PC-3 (cell line): Measurements from ENCODE around the gene CGNL1.

Experiments
- CTCF ChIP-seq: fragments of 300-600 bp; sonication (generic); conservative IDR thresholded peaks from 2 replicates; pipeline ENCODE4 v1.5.1; 2017; ENCODE audit warnings: antibody characterized with exemption, low read depth, mild to moderate bottlenecking, low read length
- EZH2 ChIP-seq: fragments of 300-600 bp; sonication (generic); IDR thresholded peaks from one replicate; pipeline ENCODE4 v1.6.1; 2017; ENCODE audit warnings: antibody characterized with exemption, mild to moderate bottlenecking, low read length; ENCODE audit not compliant: unreplicated experiment
- EZH2phosphoT487 ChIP-seq: fragments of 300-600 bp; sonication (generic); IDR thresholded peaks from 2 replicates; pipeline ENCODE4 v1.6.1; 2018; ENCODE audit warnings: mild to moderate bottlenecking, antibody characterized with exemption, low read length, borderline replicate concordance

DNA sequence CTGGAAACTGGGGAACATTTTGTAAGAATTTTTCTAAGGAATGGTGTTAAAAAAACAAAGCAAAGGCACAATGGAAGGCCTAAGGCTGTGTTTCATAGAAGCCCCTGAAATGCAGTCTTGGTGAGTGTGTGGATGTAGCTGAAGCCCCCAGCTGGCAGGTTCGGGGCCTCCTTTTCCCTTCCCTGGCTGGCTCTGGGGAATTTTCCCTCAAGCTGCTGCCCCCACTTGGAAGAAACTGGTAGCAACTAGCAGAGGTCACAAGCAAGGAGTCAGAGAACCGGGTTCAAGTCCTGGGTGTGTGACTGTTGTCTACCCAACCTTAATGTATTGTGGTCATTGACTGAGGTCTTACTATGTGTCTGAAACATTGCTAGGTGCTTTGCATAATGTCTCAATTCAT lies 130.1 kb downstream of the CGNL1 start:
- TF ChIP-seq EZH2, result no peak
- peak; percentile 39; the same call in 1 of the 2 replicates for TF ChIP-seq CTCF
- TF ChIP-seq EZH2phosphoT487, result no peak
